ENCODE data around the gene HORMAD1. TPM values are rescaled to one million over a fixed set of nuclear protein-coding genes. Genes with fewer than 3 reads are reported as not detected.

The HORMAD1 gene
- total and polyA plus RNA-seq, 4 donors = 0.06 to 0.92 (median 0.35) TPM

GRCh38 chr1:150763018-150763417, 42.3 kb upstream of the HORMAD1 start:
- Histone ChIP-seq H3K36me3 (ENCODE audit: control insufficient read depth in 4 of 4, insufficient read depth in 3 of 4, low read depth in 1 of 4, low read length in 3 of 4) (peaks cover 0 to 2% (median 0%) of the 10 kb centered on the region in 4 donors), H3K27ac (ENCODE audit: low read depth in 1 of 2, low read length in 2 of 2) (no peak overlapping the region), H3K9me3 (ENCODE audit: control insufficient read depth in 4 of 4, low read length in 3 of 4) (no peaks in the 10 kb centered on the region), H3K27me3 (ENCODE audit: control insufficient read depth in 4 of 4, insufficient read depth in 4 of 4, low read length in 3 of 4) (no peaks in the 10 kb centered on the region), H3K4me3 (ENCODE audit: low read depth in 1 of 3, low read length in 3 of 3) (no peak overlapping the region), H3K9ac (ENCODE audit: low read depth in 1 of 2, low read length in 2 of 2) (no peak overlapping the region), H3K4me1 (ENCODE audit: control insufficient read depth in 4 of 4, insufficient read depth in 4 of 4, low read length in 3 of 4) (peaks cover 0 to 10% (median 2%) of the 10 kb centered on the region in 4 donors)
- no peak for TF ChIP-seq RXRA (IDR thresholded peaks at IDR 0.05)
- TF ChIP-seq HNF4A (conservative IDR thresholded peaks at IDR 0.05) = no peak
- no peak for TF ChIP-seq SP1 (IDR thresholded peaks at IDR 0.05)
- no peak for TF ChIP-seq MAX (IDR thresholded peaks at IDR 0.05)
- TF ChIP-seq, protein P1, sequence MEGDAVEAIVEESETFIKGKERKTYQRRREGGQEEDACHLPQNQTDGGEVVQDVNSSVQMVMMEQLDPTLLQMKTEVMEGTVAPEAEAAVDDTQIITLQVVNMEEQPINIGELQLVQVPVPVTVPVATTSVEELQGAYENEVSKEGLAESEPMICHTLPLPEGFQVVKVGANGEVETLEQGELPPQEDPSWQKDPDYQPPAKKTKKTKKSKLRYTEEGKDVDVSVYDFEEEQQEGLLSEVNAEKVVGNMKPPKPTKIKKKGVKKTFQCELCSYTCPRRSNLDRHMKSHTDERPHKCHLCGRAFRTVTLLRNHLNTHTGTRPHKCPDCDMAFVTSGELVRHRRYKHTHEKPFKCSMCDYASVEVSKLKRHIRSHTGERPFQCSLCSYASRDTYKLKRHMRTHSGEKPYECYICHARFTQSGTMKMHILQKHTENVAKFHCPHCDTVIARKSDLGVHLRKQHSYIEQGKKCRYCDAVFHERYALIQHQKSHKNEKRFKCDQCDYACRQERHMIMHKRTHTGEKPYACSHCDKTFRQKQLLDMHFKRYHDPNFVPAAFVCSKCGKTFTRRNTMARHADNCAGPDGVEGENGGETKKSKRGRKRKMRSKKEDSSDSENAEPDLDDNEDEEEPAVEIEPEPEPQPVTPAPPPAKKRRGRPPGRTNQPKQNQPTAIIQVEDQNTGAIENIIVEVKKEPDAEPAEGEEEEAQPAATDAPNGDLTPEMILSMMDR (IDR thresholded peaks at IDR 0.05; ENCODE audit: low read depth, low read length, missing input control) = no peak
- no peak for TF ChIP-seq EGR1 (IDR thresholded peaks at IDR 0.05; ENCODE audit: low read depth in 2 of 2)
- TF ChIP-seq GABPA (IDR thresholded peaks at IDR 0.05 in 1 of 2, conservative IDR thresholded peaks at IDR 0.05 in 1 of 2) = no peak
- TF ChIP-seq TAF1 (conservative IDR thresholded peaks at IDR 0.05) = no peak
- TF ChIP-seq RAD21 (IDR thresholded peaks at IDR 0.05) = no peak
- TF ChIP-seq FOXA2 (IDR thresholded peaks at IDR 0.05) = no peak
- no peak for TF ChIP-seq ZBTB33 (IDR thresholded peaks at IDR 0.05)
- TF ChIP-seq, protein P2, sequence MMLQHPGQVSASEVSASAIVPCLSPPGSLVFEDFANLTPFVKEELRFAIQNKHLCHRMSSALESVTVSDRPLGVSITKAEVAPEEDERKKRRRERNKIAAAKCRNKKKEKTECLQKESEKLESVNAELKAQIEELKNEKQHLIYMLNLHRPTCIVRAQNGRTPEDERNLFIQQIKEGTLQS (IDR thresholded peaks at IDR 0.05) = no peak
- no peak for TF ChIP-seq YY1 (IDR thresholded peaks at IDR 0.05)
- no peak for DNase-seq (ENCODE audit: low spot score)
- WGBS = 91% methylated on average over 3 of the region's 3 CpGs

DNA sequence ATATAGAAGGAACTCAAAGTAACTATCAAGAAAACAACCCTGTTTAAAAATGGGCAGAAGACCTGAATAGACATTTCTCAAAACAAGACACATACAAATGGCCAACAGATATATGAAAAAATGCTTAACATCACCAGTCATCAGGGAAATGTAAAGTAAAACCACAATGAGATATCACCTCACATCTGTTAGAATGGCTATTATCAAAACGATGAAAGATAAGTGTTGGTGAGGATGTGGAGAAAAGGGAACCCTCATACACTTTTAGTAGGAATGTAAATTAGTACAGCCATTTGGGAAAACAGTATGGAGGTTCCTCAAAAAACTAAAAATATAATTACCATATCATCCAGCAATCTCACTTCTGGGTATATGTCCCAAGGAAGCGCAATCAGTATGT, 41.9 kb upstream of the HORMAD1 start:
- H3K27ac ChIP-seq (ENCODE audit: low read depth in 1 of 2, low read length in 2 of 2) = no peak overlapping the region
- peaks cover 0 to 3% (median 1%) of the 10 kb centered on the region in 4 donors for H3K36me3 ChIP-seq (ENCODE audit: control insufficient read depth in 4 of 4, insufficient read depth in 3 of 4, low read depth in 1 of 4, low read length in 3 of 4)
- H3K4me3 ChIP-seq (ENCODE audit: low read depth in 1 of 3, low read length in 3 of 3) = no peak overlapping the region
- no peak overlapping the region for H3K9ac ChIP-seq (ENCODE audit: low read depth in 1 of 2, low read length in 2 of 2)
- H3K9me3 ChIP-seq (ENCODE audit: control insufficient read depth in 4 of 4, low read length in 3 of 4) = no peaks in the 10 kb centered on the region
- no peak for DNase-seq (ENCODE audit: low spot score)
- 87% methylated on average over 2 of the region's 2 CpGs for WGBS
- H3K4me1 ChIP-seq (ENCODE audit: control insufficient read depth in 4 of 4, insufficient read depth in 4 of 4, low read length in 3 of 4) = peaks cover 0 to 10% (median 2%) of the 10 kb centered on the region in 4 donors
- TF ChIP-seq YY1 (IDR thresholded peaks at IDR 0.05) (no peak), RAD21 (IDR thresholded peaks at IDR 0.05) (no peak), JUND (IDR thresholded peaks at IDR 0.05) (no peak), NR2F2 (IDR thresholded peaks at IDR 0.05) (no peak), EGR1 (IDR thresholded peaks at IDR 0.05; ENCODE audit: low read depth in 2 of 2) (no peak), HNF4A (conservative IDR thresholded peaks at IDR 0.05) (no peak), GABPA (IDR thresholded peaks at IDR 0.05 in 1 of 2, conservative IDR thresholded peaks at IDR 0.05 in 1 of 2) (no peak)
- TF ChIP-seq, protein P2 (IDR thresholded peaks at IDR 0.05) = no peak
- TF ChIP-seq, protein P1 (IDR thresholded peaks at IDR 0.05; ENCODE audit: low read depth, low read length, missing input control) = no peak
- TF ChIP-seq, protein P3, sequence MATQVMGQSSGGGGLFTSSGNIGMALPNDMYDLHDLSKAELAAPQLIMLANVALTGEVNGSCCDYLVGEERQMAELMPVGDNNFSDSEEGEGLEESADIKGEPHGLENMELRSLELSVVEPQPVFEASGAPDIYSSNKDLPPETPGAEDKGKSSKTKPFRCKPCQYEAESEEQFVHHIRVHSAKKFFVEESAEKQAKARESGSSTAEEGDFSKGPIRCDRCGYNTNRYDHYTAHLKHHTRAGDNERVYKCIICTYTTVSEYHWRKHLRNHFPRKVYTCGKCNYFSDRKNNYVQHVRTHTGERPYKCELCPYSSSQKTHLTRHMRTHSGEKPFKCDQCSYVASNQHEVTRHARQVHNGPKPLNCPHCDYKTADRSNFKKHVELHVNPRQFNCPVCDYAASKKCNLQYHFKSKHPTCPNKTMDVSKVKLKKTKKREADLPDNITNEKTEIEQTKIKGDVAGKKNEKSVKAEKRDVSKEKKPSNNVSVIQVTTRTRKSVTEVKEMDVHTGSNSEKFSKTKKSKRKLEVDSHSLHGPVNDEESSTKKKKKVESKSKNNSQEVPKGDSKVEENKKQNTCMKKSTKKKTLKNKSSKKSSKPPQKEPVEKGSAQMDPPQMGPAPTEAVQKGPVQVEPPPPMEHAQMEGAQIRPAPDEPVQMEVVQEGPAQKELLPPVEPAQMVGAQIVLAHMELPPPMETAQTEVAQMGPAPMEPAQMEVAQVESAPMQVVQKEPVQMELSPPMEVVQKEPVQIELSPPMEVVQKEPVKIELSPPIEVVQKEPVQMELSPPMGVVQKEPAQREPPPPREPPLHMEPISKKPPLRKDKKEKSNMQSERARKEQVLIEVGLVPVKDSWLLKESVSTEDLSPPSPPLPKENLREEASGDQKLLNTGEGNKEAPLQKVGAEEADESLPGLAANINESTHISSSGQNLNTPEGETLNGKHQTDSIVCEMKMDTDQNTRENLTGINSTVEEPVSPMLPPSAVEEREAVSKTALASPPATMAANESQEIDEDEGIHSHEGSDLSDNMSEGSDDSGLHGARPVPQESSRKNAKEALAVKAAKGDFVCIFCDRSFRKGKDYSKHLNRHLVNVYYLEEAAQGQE (IDR thresholded peaks at IDR 0.05) = no peak
- H3K27me3 ChIP-seq (ENCODE audit: control insufficient read depth in 4 of 4, insufficient read depth in 4 of 4, low read length in 3 of 4) = no peaks in the 10 kb centered on the region

All from liver (tissue), 9 donors.